ENCODE results near the gene QKI.

The QKI gene

DNA sequence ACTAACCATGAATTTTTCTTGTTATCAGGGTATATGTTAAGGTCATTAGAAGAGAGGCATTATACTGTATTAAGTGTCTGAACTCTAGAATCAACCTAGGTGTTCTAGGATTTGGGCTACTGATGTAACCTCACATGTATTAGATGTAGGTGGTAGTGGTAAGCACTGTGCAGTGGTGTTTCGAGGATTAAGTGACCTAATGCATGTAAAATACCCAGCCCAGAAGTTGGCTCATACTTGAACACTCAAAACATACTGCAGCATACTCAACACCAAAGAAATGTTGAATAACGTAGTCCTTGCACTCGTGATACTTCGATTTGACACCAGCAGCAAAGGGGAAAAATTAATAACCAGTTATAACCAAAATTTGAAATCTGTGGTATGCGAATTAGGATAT is 48.7 kb downstream of the QKI start:
- Histone ChIP-seq H3K4me1 (ENCODE audit: low read depth, poor library complexity, severe bottlenecking) (peaks cover 34% of the 10 kb centered on the region), H3K79me2 (ENCODE audit: insufficient read depth, low read depth) (peaks cover 37% of the 10 kb centered on the region; the same call in 1 of the 2 replicates), H2AFZ (ENCODE audit: low read depth) (no peak overlapping the region), H3K27ac (no peak overlapping the region), H3K9ac (no peak overlapping the region), H3K4me3 (IDR thresholded peaks at IDR 0.05; ENCODE audit: insufficient read depth, low read depth, low read length) (no peak overlapping the region), H4K20me1 (ENCODE audit: insufficient read depth) (no peaks in the 10 kb centered on the region; the same call in 1 of the 2 replicates), H3K4me2 (no peak overlapping the region), H3K36me3 (ENCODE audit: insufficient read depth) (no peaks in the 10 kb centered on the region), H3K27me3 (ENCODE audit: insufficient read depth, low read depth) (no peaks in the 10 kb centered on the region)
- TF ChIP-seq, protein P1, sequence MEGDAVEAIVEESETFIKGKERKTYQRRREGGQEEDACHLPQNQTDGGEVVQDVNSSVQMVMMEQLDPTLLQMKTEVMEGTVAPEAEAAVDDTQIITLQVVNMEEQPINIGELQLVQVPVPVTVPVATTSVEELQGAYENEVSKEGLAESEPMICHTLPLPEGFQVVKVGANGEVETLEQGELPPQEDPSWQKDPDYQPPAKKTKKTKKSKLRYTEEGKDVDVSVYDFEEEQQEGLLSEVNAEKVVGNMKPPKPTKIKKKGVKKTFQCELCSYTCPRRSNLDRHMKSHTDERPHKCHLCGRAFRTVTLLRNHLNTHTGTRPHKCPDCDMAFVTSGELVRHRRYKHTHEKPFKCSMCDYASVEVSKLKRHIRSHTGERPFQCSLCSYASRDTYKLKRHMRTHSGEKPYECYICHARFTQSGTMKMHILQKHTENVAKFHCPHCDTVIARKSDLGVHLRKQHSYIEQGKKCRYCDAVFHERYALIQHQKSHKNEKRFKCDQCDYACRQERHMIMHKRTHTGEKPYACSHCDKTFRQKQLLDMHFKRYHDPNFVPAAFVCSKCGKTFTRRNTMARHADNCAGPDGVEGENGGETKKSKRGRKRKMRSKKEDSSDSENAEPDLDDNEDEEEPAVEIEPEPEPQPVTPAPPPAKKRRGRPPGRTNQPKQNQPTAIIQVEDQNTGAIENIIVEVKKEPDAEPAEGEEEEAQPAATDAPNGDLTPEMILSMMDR (conservative IDR thresholded peaks at IDR 0.05; ENCODE audit: low read depth, low read length): no peak

DNA sequence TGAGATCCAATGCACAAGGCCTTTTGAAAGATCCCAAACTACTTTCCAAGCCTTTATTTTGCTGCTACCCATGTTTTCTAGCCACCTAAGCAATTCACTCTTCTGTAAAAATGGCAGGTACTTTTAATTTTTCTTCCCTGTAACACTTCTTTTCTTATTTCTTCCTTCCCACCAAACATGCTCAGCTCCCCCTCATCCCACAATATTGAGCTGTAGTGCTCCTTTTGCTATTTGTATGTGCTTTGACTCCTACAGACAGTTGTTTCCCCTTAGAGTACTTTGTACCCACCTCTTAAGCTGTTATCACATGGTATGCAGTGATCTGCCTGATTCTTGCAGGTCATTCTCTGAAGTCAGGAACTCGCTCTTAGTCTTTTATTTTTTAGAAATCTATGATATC is 49.3 kb downstream of the QKI start:
- Histone ChIP-seq H3K79me2 (ENCODE audit: insufficient read depth, low read depth) (peaks cover 34% of the 10 kb centered on the region; the same call in 1 of the 2 replicates), H4K20me1 (ENCODE audit: insufficient read depth) (no peaks in the 10 kb centered on the region; the same call in 1 of the 2 replicates), H3K27ac (no peak overlapping the region), H3K36me3 (ENCODE audit: insufficient read depth) (no peaks in the 10 kb centered on the region), H3K4me2 (no peak overlapping the region), H2AFZ (ENCODE audit: low read depth) (no peak overlapping the region), H3K4me3 (IDR thresholded peaks at IDR 0.05; ENCODE audit: insufficient read depth, low read depth, low read length) (no peak overlapping the region), H3K4me1 (ENCODE audit: low read depth, poor library complexity, severe bottlenecking) (peaks cover 34% of the 10 kb centered on the region), H3K27me3 (ENCODE audit: insufficient read depth, low read depth) (no peaks in the 10 kb centered on the region), H3K9ac (no peak overlapping the region)
- TF ChIP-seq, protein P1 (conservative IDR thresholded peaks at IDR 0.05; ENCODE audit: low read depth, low read length): no peak

DNA sequence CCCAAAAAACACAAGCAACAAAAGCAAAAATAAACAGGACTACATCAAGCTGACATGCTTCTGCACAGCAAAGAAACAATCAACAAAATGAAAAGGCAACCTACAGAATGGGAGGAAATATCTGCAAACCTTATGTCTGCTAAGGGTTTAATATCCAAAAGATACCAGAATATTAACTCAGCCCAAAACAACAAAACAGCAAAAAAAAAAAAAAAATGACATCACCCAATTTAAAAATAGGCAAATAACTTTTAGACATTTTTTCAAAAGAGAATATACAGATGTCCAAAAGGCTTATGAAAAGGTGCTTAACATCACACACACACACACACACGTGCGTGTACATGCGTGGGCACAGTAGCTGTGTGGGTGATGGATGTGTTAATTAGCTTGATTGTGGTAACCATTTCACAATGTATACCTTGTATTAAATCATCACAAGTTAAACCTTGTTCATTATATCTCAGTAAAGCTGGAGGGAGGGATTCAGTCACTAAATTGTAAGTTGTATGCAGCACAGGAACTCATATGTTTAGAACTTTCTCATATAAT is 52.4 kb downstream of the QKI start:
- H4K20me1 ChIP-seq (ENCODE audit: insufficient read depth): no peaks in the 10 kb centered on the region; the same call in 1 of the 2 replicates
- no peak overlapping the region for H3K9ac ChIP-seq
- TF ChIP-seq, protein P1 (conservative IDR thresholded peaks at IDR 0.05; ENCODE audit: low read depth, low read length): no peak
- H3K4me2 ChIP-seq: no peak overlapping the region
- H3K79me2 ChIP-seq (ENCODE audit: insufficient read depth, low read depth): peaks cover 15% of the 10 kb centered on the region; the same call in 1 of the 2 replicates
- peaks cover 24% of the 10 kb centered on the region for H3K4me1 ChIP-seq (ENCODE audit: low read depth, poor library complexity, severe bottlenecking)
- H2AFZ ChIP-seq (ENCODE audit: low read depth): no peak overlapping the region
- no peaks in the 10 kb centered on the region for H3K27me3 ChIP-seq (ENCODE audit: insufficient read depth, low read depth)
- H3K27ac ChIP-seq: no peak overlapping the region
- H3K36me3 ChIP-seq (ENCODE audit: insufficient read depth): no peaks in the 10 kb centered on the region
- no peak overlapping the region for H3K4me3 ChIP-seq (IDR thresholded peaks at IDR 0.05; ENCODE audit: insufficient read depth, low read depth, low read length)

DNA sequence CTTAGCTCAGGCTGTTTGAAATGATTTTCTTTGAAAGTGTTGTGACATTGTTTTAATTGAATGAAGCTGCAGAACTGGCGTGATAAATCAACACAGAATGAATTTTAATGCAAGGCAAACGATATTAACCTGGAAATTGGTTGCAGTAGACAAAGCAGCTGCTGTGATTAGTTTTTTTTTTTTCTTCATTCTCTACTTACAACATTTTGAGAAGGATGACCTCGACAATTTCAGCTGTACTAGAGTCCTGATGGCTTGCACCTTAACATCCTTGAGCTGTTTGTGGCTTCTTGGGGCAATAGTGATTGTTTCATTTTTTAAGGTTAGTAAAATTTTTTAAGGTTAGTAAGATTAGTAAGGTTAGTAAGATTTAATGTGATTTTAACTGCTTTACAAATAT is 54.2 kb downstream of the QKI start:
- H3K79me2 ChIP-seq (ENCODE audit: insufficient read depth, low read depth): peaks cover 17% of the 10 kb centered on the region; the same call in 1 of the 2 replicates
- TF ChIP-seq, protein P1 (conservative IDR thresholded peaks at IDR 0.05; ENCODE audit: low read depth, low read length): no peak
- no peak overlapping the region for H3K4me3 ChIP-seq (IDR thresholded peaks at IDR 0.05; ENCODE audit: insufficient read depth, low read depth, low read length)
- no peak overlapping the region for H3K27ac ChIP-seq
- H4K20me1 ChIP-seq (ENCODE audit: insufficient read depth): no peaks in the 10 kb centered on the region
- H2AFZ ChIP-seq (ENCODE audit: low read depth): no peak overlapping the region
- H3K9ac ChIP-seq: no peak overlapping the region
- peak overlapping the region; percentile 22; the same call in 1 of the 2 replicates for H3K4me2 ChIP-seq
- H3K4me1 ChIP-seq (ENCODE audit: low read depth, poor library complexity, severe bottlenecking): peaks cover 24% of the 10 kb centered on the region
- H3K36me3 ChIP-seq (ENCODE audit: insufficient read depth): no peaks in the 10 kb centered on the region
- no peaks in the 10 kb centered on the region for H3K27me3 ChIP-seq (ENCODE audit: insufficient read depth, low read depth)
